ENCODE results near the gene AURKB. TPM values are rescaled to one million over a fixed set of nuclear protein-coding genes. Genes with fewer than 3 reads are reported as not detected.
"Not testable (repeated sequence)": the region's sequence is repeated elsewhere in the genome, so short reads cannot be mapped to it uniquely, and the experiment has no call there.

Gene AURKB
- polyA plus RNA-seq, 4 donors: 25.7 to 35.6 (median 31.6) TPM

DNA sequence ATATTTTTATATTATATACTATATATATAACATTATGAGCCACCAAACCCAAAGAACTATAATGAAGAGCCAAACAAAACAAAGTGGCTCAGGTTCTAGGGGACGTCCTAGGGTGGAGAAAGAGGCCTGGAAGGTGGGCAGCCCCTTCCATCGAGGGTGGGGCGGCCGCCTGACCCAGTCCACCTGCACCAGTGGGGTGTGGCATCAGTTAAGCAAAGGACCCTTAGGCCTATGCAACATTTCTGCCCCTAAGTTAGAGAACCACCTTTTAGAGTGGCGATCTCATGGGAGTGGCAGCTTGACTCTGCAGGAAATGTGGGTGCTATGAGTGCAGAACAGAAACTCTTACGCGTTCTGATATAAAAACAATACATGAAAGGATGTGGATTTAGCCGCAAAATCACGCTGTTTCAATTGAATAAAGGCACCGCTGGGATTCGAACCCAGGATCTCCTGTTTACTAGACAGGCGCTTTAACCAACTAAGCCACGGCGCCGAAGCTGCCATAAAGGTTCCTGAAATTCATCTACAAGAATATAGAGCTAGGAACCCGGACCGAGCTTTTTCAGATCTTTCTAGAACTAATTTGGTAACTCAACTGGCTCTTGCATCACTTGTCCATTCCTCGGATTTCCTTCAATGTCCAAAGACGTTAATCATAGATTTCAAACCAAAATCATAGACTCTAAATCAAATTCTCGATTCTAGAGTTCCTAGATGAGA, 15.6 kb upstream of the AURKB start:
- DNase-seq (ENCODE audit: low read depth in 4 of 4, low spot score in 3 of 4): no peak

DNA sequence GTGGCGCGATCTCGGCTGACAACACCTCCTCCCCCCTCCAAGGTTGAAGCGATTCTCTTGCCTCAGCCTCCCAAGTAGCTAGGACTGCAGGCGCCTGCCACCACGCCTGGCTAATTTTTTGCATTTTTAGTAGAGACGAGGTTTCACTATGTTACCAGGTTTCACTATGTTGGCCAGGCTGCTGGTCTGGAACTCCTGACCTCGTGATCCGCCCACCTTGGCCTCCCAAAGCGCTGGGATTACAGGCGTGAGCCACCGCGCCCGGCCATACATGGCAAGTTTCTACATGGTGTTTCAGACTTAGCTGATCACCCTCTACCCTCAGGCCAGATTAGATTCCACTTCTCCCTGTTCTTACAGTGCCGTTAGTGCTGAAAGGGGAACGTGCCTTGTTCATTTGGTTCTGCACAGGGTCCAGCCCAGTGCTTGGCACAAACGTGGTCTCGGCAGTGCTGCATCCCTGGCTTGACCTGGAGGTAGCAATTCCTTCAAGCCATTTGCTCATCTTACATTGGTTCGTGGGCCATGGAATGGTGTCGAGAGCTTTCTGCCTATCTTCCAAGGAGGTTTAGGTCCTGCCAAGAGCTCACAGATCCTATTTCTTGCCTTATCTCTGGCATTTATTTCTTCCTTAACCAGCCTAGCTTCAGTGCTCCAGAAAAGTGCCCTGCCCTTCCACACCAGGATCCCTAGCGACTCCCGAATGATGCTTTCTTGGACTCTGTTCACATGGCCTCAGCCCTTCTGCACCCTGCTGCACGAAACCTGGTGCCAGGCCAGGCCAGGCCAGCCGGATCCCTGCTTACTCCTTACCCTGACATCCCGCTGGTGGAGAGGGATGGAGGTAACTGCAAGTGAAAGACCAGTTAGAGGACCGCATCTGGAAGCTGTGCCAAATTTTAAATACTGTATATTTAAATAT, 14.8 kb upstream of the AURKB start:
- no peak for DNase-seq (ENCODE audit: low read depth in 4 of 4, low spot score in 3 of 4)

DNA sequence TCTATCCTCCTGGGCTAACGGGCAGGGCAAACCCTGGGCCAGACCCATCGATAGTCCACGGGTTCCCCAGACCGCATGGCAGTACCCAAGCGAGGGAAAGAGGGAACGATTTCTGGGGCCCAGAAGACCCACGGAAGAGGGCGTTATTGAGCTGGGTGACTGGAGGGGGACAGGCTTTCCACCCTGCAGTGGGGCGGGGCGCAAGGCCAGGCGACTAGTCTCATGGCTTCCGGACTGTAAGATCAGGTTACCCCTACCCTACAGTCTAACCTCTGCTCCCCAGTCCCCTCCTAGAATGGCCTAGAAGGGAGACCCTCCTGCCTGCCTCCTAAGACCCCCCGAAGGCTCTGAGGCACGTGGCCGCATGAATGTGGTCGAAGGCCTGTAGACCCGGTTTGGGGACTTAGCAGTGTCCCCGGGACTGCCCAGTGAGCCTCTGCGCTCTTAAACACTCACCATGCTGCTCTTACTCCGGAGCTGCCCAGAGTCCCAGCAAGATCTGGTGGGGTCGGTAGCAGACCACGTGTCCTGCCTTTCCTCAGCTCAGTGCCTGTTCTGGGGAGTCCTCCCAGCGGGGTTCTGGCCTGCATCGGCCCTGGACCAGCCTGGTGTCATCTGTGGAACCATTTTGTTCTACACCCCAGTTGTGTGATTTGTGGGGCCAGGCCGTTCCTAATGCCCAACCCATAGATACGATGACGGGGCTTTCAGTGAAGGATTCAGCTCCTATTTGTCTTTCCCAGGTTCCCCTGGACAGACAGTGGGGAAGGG, 13.2 kb upstream of the AURKB start:
- peak in 1 of 4 donors; percentile 50 for DNase-seq (ENCODE audit: low read depth in 4 of 4, low spot score in 3 of 4)

DNA sequence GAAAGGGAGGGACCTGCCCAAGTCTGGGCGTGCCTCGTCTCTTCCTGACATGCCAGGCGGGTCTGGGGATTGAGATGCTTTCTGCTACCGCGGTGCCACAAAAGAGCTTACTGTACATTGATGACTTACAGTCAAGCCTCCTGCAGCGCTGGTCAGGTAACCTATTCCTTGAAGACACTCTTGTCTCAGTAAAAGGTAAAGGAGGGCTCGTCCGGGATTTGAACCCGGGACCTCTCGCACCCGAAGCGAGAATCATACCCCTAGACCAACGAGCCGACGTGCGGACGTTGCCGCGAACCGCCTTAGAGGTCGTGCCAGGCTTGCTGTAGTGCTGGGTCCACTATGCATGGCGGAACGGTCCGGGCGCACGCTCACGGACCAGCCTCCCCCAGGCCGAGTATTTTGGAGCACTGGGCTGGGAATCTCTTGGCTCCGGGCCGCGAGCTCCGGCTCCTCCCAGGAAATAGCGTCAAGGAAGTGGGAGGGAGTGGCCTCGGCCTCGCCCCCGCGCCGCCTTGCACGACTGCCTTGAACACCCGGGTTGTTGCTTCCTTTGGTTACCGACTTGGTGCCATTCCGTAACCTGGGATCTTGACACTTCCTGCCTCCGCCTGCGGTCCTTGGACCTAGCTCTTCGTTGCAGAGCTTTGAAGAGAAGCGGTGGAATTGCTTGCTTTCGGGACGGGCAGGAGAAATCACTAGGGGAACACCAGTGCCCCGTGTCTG, 12.4 kb upstream of the AURKB start:
- peak; percentile 75 to 85 (median 78) for DNase-seq (ENCODE audit: low read depth in 4 of 4, low spot score in 3 of 4)

DNA sequence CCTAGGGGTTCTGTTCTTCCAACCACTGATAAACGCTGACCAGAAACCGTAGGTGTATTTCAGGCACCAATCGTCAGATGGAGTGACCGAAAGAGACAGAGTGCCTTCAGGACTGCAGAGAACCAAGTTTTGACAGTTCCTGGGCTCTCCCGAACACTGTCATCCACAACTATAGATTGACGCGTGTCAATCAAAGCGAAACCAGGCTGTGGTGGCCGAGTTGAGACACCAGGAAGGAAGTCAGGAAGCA, 11.9 kb upstream of the AURKB start:
- DNase-seq (ENCODE audit: low read depth in 4 of 4, low spot score in 3 of 4): no peak

DNA sequence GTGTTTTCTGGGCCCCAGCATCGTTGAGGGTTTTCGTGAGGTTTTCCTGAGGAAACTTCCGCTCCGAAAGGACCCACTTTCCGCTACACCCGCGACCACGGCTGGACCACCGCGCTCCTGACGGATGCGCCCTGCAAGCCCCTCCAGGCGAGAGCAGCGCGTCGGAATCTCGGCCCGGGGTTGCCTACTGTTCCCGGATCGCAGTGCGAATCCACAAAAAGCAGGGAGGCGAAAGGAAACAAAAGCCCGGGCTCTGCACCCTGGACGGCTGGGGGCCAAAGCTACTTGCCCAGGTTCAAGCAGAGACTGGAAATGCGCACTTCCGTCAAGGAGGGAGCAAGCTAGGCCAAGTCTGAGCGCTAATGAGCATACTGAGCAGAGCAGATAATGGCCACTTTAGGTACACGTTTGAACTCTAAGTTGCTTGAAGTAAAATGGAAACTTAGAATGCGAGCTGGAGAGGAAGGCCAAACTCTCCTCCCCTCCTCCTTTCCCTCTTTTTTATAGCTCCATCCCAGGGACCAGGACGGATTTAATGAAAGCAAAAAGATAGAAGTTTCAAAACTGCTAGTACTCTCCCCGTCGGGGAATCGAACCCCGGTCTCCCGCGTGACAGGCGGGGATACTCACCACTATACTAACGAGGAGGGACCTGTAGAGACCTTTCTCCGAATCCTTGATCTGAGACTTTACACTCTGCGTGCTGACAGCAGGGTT, 11.4 kb upstream of the AURKB start:
- DNase-seq (ENCODE audit: low read depth in 4 of 4, low spot score in 3 of 4): peak; percentile 86 to 91 (median 90)

DNA sequence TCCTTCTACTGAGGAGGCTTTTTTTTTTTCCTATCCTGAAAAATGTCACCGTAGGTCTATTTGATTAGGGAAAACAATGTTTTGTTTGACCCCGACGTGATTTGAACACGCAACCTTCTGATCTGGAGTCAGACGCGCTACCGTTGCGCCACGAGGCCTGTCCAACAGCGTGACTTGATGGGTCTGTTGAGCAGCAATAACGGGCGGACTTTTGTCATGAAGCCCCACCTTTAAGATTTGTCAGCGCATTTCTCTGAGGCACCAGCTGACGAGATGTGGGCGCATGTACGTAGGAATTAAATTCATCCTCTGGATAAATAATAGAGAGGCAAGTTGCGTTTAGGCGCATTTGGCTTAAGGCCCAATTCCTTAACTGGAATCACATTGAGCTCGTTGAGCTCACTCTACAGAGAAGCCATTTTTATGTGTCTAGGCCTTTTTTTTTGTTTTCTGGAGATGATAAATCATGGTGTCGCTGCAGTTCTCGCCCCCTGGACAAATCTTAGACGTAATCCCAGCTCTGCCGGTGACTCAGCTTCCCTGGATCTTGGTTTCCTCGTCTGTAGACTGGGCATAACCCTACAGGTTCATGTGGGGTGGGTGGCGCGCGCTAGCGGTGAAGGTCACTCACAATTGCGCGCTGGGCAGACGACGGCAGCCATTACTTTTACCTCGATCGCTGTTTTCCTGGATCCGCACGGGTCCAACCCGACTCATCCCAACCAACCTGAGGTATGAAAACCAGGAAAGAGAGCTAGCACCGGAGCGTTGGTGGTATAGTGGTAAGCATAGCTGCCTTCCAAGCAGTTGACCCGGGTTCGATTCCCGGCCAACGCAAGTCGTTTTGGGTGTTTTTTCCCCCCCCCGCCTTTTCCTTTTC, 10.6 kb upstream of the AURKB start:
- peak; percentile 92 to 97 (median 96) for DNase-seq (ENCODE audit: low read depth in 4 of 4, low spot score in 3 of 4)

DNA sequence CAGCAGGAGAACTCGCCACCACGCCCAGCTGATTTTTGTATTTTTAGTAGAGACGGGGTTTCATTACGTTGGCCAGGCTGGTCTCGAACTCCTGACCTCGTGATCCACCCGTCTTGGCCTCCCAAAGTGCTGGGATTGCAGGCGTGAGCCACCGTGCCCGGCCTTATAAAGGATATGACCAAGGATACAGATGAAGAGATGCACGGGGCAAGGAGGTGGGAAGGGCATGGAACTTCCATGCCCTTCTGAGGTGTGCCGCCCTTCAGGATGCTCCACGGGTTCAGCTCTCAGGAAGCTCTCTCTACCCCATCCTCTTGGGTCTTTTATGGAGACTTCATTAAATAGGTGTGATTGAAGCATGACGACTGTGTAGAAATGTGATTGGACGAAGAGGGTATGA, 3.6 kb upstream of the AURKB start:
- not testable (repeated sequence) for DNase-seq (ENCODE audit: low read depth in 4 of 4, low spot score in 3 of 4)

DNA sequence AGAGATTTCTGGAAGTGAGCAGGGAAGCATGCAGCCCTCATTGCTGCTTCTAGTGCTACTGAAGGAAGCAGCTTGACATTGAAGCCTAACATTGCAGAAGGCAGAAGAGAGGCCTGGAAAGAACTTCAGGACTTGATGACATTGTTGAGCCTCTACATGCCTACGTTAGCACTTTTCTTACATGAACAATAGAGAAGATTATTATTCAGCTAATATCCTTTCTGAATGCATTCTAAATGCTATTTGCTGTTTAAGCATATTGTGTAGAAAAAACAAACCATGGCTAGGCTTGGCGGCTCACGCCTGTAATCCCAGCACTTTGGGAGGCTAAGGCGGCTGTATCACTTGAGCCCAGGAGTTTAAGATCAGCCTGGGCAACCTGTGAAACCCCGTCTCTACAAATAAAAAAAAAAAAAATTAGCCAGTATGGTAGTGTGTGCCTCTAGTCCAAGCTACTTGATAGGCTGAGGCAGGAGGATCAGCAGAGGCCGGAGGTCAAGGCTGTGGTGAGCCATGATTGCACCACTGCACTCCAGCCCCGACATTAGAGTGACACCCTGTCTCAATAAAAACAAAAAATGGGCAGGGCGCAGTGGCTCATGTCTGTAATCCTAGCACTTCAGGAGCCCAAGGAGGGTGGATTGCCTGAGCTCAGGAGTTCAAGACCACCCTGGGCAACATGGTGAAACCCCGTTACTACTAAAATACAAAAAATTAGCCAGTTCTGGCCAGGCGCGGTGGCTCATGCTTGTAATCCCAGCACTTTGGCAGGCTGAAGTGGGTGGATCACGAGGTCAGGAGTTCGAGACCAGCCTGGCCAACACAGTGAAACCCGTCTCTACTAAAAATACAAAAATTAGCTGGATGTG, 2.2 kb upstream of the AURKB start:
- DNase-seq (ENCODE audit: low read depth in 4 of 4, low spot score in 3 of 4): no peak

DNA sequence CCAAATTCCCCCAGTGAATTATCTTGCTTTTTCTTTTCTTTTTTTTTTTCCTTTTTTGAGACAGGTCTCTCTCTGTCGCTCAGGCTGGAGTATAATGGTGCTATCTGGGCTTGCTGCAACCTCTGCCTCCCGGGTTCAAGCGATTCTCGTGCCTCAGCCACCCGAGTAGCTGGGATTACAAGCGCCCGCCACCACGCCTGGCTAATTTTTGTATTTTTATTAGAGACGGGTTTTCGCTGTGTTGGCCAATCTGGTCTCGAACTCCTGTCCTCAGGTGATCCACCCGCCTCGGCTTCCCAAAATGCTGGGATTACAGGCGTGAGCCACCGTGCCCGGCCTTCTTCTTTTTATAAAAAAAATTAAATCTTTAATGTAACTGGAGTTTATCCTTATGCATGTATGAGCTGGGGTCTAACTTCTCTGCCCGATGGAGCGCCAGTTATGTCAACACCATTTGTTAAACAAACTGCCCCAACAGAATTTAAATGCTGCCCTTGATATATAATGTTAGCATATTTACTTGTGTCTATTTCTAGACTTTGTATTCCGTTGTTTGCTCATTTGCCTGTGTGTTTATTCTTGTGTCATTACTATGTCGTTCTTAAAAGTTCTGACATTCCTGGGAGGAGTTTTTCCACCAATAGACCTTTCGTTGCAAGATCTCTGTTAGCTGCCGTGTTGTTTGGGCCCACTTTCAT, 535 bp upstream of the AURKB start:
- no peak for DNase-seq (ENCODE audit: low read depth in 4 of 4, low spot score in 3 of 4)

DNA sequence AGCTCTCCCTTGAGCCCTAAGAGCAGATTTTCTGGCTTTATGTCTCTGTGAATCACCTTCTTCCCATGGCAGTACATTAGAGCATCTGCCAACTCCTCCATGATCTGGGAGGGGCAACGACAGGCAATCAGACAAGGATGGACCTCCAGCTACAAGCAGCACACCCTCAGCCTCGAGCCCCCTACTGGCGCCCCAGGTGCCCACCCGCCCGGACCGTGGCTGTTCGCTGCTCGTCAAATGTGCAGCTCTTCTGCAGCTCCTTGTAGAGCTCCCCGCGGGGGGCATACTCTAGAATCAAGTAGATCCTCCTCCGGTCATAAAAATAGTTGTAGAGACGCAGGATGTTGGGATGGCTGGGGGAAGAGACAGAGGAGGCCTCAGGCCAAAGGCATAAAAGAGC, 3.8 kb downstream of the AURKB start:
- DNase-seq (ENCODE audit: low read depth in 4 of 4, low spot score in 3 of 4): no peak

DNA sequence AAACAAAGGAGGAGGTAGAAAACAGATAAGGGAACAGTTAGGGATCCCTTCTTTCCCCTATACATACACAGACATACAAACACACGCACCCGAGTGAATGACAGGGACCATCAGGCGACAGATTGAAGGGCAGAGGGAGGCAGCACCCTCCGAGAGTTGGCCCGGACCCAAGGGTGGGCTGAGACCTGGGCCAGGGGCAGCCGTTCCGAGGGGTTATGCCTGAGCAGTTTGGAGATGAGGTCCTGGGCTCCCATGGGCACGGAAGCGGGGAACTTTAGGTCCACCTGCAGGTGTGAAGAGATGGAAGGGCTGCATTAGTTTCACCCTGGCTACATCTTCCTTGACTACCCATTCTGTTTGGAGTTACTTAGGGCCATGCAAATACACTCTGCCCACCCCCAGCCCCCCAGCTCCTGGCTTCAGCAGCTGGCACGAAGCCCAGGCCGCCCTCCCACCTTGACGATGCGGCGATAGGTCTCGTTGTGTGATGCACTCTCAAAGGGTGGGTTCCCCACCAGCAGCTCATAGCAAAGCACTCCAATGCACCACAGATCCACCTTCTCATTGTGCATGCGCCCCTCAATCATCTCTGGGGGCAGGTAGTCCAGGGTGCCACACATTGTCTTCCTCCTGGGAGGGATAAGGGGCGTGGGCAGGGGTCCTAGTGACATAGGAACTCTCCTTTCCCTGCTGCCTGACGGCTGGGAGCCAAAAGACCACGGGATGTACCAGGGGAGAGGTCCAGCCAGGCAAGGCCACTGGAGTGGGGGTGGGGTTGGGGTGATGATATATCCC, 5.4 kb downstream of the AURKB start:
- no peak for DNase-seq (ENCODE audit: low read depth in 4 of 4, low spot score in 3 of 4)

DNA sequence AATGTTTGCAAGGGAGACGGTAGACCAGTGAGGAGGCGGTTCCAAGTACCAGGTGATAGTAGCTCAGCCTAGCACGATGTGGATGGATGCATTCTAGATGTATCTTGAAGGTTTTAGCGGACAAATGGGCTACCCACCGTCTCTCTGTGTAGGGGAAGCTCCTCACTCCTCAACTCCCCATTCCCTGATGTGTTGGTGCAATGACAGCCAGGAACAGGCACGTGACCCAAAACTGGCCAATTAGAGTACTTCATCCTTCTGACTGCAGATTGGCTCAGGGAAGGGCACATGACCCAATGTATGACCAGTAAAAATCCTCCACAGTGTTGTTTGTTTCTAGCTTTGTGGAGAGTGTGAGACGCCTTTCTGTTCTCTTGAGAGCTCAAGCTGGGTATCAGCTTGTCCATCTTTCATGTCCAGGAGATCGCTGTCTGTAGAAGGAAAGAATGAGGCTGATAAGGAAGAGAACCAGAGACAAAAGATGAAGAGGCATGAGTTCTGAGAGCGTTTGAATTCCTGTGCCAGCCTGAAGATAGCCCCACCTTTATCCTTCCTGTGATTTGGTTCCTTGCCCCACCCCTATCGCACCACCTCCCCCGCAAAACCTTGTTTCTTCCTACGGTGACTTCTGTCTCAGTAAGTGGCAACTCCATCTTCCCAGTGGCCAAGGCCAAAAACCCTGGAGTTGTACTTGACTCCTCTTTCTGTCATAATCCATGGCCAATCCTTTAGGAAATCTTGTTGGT, 18.1 kb downstream of the AURKB start:
- DNase-seq (ENCODE audit: low read depth in 4 of 4, low spot score in 3 of 4): peak in 1 of 4 donors; percentile 83

DNA sequence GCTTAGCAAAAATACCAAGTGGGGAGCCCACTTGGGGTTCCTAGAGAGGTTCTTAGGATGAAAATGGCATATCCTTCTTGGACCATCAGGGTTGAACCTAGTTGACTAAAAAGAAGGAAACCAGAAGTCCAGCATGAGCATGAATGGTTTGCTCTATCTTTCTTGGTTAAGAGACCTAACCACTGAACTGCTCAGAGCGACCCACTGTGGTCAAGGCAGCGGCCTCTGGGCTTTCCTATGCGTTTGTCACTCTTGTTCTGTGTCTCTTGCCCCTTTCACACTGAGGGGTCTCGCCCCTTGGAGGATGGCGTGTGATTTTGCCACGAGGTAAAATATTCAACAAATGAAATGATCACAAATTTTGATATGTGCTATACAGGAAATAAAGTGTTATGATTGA, 19.9 kb downstream of the AURKB start:
- no peak for DNase-seq (ENCODE audit: low read depth in 4 of 4, low spot score in 3 of 4)

DNA sequence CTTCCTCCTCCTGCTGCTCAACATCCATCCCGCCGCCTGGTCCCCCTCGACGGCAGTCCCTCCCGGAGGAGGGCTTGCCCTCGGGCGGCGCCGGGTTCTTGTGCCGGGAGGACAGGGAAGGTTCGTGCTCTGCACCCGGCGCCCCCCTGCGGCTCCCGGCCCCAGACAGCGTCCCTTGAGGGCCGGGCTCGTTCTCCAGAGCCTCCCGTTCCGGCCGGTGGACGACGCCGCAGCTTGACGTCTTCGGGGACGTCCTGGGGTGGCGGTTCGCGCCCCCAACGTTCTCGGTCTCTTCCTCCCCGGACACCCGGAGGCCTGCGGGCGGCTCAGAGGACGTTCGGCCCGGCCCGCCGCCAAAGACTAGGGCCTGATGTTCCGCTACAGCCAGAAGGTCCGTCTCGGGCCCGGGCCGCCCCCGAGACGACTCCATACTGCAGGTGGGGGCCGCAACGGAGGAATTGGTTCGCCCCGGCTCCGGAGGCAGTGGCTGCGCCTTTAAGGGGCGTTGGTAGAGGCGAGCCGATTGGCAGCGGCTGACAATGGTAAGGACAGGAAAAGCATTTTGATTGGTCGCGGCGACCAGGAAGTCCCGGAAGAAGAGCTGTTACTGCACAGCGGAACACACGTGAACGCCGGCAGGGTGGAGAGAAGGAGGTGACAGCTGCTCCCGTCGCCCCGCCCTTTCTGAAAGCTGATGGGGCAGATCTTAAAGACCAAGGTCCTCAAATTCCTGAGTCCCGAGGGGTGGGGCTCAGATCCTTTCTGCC, 20.5 kb downstream of the AURKB start, which contains the start of gene BORCS6:
BORCS6 (minus strand) TSS at position 470 of the 767 bp plus-strand sequence; CDS start at position 430, 40 bp downstream.
- DNase-seq (ENCODE audit: low read depth in 4 of 4, low spot score in 3 of 4): peak in 3 of 4 donors; percentile 86 to 93 (median 87)
